OCI-M2 (cell line): ENCODE results near the gene SIGLEC1.

Experiments used
- DNase-seq: peaks from one replicate; lab custom pipeline; 2025; ENCODE audit not compliant: unreplicated experiment; lab: John Stamatoyannopoulos, UW

The SIGLEC1 gene

DNA sequence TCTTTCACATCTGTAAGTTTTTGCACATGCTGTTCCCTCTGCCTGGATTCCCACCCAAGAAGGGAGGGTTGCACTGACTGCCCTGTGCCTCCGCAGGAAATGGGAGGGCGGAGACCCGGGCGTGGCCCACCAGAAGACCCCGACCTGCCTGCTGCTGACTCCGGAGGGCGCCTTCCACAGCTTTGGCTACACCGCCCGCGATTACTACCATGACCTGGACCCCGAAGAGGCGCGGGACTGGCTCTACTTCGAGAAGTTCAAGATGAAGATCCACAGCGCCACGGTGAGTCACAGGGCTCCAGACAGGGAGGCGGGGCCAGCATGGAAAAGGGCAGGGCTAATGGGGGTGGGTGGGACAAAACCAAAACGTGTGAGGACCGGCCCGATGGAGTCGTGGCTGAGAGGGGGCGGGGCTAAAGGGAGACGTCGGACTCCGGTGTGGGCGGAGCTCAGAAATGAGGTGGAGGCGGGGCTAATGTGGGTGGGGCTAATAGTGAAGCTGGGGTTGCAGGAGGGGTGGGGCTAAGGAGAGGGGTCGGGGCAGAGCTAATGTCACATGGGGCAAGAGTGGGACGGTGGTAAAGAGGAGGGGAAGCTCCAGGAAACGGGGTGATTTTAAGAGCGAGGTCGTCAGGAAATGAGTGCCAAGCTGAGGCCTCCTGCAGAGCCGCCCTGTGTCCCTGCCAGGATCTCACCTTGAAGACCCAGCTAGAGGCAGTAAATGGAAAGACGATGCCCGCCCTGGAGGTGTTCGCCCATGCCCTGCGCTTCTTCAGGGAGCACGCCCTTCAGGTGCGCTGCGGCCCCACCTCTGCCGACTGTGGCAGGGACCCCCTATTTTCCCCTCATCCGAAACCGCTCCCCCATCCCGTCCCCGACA lies 32.6 kb upstream of the SIGLEC1 start:
- peak; percentile 33 for DNase-seq

DNA sequence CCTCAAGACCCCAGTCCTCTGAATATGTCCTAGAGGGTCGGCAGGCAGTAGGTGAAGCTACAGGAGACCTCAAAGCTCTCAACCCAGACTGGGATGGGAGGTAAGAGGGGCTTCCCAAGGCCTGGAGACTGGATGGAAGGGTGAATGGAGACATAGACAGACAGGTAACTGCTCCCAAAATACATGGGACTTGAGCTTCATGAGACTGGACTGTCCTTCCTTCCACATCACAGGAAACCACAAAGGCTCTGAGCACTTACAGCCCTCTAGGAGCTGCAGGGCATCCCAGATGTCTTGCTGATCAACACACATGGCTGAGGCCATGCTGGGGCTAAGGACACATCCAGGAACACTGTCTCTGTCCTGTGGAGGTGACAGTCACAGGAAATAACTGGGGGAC lies 31.6 kb upstream of the SIGLEC1 start:
- no peak for DNase-seq

DNA sequence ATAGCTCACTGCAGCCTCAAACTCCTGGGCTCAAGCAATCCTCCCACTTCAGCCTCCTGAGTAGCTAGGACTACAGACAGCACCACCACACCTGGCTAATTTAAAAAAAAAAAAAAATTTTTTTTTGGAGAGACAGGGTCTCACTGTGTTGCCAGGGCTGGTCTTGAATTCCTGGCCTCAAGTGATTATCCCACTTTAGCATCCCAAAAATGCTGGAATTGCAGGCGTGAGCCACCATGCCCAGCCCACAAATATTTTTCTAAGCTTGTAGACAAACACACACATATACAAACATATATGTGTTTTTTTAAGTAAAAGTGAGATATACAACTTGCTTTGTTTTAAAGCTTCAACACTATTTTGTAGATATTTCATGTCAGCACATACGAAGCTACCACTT lies 30.9 kb upstream of the SIGLEC1 start:
- no peak for DNase-seq

DNA sequence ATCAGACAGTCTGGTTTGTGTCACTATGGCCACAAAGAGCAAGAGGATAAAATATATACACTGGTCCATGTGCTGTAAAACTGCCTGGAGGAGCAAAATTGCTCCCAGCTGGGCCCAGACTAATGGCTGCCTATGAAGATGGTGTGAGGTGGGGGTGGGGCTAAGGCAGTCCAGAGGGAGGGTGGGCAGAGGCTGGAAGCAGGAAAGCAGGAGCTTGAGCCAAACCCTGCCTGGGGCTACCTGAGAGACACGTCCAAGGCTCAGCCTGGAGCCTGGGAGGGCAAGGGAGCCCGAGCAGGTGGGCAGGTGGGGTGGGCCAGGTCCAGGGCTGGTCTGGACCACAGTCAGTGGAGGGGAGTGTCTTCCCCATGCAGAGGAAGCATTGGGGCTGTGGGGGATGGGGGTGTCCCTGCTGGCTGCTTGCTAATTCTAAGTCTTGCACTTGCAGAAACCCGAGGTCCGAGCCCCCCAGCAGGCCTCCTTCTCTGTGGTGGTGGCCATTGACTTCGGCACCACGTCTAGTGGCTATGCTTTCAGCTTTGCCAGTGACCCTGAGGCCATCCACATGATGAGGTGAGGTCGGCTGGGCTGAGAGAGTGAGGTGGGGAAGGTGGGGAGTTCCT lies 29.5 kb upstream of the SIGLEC1 start:
- DNase-seq = no peak

DNA sequence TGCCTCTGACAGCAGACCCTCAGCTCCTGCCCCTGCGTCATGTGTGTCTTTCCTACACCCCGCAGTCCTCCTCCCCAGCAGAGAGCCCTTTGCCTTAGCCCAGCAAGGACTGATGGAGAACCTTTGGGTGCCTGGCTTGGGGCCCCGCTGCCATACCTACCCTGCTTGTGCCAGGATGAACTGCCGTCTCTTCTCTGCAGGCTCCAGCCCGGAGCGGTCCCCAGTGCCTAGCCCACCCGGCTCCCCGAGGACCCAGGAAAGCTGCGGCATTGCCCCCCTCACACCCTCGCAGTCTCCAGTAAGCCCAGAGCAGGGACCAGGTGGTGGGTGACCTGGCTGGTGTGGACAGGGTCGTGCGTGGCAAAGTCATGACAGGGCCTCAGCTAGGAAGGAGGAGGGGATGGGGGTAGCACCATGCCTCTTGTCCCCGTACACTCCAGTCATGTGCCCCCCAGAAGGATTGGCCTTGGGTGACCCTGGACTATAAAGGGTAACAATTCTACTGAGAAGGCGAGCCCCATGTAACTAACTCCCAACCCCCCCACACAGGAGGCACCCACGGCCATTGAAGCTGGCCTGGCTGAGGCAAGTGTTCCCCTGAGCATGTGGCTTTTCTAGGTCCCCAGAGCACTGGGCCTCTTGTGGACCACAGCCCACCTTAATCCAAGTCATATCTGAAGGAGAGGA lies 28.4 kb upstream of the SIGLEC1 start:
- DNase-seq = no peak

DNA sequence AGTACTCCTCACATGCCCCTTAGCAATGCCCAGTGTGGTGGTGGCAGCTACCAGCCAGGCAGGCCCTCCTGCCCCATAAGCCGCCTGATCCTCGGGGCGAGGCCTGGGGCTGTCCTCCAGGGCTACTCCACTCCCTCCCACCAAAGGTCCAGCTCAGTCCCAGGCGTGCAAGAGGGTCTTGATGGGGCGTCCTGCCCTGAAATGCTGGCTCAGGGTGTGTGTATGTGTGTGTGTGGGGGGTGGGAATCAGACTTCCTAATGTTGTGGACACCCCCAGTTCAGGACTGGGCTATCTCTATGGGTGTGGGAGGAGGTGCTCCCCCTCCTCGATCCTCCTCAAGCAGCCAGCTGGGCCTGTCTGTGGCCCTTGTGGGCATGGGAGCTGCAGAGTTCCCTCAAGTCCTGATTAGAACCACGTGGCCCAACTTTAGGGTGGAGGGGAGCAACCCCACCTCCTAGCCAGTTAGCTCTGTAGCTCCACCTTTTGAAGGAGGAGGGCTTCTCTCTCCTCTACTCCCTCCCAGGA lies 27.6 kb upstream of the SIGLEC1 start:
- no peak for DNase-seq

DNA sequence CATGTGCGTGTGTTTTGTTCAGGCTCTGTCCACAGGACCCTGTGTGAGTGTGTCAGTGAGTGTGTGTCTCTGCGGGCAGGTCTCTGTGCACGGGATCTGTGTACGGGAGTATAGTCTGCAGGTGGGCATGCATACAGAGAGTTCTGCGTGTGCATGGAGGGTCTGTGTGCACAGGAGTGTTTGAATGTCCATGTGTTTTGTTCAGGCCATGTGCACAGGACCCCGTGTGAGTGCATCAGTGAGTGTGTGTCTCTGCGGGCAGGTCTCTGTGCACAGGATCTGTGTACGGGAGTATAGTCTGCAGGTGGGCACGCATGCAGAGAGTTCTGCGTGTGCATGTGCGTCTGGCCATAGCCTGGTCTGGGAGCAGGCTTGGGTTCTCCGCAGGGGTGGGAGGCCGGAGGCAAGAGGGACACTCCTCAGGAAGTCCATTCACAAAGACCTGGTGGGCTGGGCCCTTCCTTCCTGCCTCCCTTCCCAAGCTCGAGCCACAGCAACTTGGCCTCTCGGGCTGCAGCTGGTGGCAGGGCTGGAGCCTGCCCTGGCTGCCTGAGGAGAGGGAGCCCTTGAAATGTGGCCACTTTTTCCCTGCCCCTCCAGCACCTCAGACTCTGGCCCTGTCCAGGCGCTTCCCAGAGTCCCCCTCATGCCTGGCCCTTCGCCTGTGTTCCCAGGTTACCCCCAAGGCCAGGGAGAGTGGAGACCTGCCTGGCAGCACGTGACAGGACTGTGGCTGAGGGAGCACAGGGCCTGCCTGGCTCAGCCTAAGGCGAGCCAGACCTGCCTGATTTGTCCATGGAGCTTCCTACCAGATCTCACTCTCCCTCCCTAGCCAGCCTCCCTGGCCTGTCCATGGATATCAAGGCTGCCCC lies 26.9 kb upstream of the SIGLEC1 start:
- DNase-seq = no peak

DNA sequence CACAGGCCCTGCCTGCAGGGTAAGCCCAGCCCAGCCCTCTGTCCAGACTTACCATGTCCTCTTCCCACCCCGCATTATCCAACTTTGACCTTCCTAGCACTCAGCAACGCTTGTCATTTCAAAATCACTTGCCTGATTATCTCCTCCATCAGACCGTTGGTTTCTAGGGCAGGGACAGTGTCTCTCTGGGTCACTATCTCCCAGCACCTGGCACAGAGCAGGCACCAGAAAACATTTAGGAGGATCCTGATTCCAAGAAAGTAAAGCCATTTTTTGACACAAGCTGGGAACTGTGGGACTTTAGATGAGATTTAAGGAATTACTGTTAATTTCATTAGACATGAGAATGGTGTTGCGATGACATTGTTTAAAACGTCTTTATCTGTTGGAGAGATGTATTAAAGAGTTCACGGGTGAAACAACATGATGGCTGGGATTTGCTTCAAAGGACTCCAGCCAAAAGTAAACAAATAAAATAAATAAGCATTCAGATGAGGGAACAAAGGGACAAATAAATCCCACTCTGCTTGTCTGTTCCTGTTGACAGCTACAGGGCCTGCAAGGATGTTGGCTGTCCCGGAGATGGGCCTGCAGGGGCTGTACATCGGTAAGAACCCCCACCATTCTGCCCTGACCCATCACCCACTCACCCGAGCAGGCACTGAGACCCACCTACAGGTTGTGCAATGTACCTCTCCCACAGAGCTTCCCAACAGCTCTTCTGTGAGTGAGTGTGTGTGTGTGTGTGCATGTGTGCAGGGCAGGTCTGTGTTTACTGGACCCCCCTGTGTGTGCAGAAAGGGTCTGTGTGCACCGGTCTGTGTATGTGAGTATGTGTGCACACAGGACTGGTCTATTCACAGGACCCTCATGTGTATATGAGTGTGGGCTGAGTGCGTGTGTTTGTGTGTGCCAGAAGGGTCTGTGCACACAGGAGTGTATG lies 26.0 kb upstream of the SIGLEC1 start:
- no peak for DNase-seq

DNA sequence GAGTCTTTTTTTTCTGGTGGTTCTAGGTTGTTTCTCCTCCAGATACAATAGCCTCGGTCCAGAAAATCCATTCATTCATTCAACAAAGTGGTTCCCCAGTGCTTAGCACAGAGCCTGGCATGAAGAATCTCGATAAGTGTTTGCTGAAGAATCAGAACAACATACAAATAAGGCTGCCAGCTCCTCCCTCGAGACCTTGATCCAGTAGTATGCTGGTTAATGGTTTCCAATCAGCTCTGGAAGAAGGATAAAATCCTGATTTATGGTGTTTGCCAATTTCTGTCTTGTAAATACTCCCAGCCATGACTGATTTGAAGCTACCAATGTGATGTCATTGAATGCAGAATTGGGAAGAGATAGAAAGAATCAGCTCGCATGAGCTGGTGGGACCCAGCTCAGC lies 23.4 kb upstream of the SIGLEC1 start:
- DNase-seq = no peak

DNA sequence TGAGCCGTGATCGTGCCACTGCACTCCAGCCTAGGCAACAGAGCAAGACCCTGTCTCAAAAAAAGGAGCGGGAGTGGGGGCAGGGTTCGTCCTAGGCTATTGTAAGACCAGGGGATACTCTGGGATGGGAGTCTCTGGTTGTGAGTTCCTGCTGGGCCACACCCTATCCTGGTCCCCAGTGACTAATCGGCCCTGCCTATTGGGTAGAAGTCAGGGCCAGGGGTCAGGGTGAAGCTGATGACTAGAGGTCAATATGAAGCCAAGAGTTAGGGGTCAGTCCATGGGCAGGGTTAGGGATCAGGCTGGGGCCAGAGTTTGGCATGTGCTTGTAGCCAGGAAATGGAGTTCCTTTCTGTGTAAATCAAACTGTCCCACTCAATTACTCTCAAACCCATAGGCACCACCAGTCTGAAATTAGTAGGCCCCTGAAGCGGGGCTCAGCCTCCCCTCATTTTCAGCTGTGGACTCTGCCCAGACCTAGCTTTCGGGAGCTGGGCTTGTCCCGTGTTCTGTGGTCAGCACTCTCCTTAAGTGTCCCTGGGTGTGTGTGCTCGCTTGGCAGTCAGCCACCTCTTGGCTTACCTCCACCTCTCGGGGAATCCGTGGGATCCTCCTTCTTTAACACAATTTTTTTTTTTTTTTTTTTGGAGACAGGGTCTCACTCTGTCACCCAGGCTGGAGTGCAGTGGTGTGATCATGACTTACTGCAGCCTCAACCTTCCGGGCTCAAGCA lies 21.9 kb upstream of the SIGLEC1 start:
- no peak for DNase-seq

DNA sequence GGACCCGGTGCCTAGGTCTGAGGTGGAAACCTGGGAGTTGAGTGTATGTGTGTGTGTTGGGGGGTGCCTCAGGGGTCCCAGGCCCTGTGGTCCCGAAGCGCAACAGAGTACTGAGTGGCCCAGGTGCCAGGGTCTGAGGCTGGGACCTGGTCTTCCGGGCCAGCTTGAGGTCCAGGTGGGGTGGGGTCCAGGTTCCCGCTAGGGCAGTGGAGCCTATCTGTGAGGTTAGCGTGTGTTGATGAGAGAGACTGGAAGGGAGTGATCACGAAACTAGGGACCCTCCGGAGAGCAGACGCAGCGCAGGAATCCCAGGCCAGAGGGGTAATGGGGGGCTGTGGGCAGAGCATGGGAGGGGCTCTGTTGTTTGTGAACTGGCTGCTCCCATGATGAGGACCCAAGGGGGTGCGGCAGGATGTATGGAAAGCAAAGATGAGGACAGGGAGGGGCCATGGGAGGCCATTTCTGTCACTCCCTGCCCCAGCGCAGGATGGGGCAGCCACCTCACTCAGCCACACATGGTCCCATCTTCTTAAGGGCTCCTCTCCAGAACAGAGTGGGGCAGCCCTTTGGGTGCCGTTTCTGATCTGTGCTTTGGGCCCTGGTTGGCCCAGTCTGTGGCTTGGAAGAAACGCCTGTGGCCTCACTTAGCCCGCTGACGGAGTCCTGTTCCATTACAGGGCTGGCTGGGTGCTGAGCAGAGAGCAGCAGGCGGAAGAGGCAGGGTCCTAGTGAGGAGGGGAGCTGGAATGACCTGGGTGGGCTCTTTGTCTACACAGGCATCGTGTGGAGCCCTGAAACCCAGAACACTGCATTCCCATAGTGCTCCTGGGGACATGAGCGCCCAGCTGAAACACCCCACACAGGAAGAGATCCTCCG lies 21.0 kb upstream of the SIGLEC1 start:
- DNase-seq = no peak

DNA sequence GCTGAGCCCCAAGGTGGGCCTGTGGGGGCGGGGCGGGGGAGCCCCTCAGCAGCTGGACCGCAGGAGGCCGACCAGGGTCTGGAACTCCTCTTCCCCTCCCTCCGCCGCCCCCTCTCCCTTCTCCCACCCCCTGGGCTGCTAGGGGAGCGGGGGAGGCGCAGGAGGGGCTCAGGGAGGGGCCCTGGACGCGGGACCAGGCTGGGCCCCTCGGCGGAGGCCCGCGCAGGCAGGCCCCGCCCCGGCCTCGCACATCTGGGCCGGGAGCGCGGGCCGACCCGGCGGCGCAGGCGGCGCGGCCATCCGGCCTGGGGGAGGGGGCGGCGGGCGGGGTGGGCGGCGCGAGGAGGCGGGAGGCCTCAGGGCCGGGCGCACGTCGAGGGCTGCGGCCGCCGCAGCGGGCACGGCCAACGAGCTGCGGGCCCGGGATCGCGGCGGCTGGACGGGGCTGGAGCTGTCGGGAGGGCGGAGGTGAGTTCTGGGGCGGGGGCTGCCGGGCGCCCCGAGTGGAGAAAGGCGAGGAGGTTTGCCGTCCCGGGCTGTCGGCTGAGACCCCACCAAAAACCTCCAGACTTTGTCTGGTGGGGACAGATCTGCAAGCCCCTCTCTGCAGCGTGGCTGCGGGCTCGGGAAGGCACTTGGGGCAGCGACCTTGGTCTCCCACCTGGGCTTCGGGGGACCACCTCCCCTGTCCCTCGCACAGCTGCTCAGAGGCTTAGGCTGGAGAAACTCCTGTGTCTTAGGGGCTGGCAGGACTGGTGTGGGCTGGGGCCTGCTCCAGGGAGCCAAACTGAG lies 20.1 kb upstream of the SIGLEC1 start, which contains the start of gene HSPA12B:
Gene HSPA12B (plus strand): TSS at position 359 of the 792 bp plus-strand sequence. CDS start 5,990 bp downstream, outside the sequence.
- DNase-seq = no peak

DNA sequence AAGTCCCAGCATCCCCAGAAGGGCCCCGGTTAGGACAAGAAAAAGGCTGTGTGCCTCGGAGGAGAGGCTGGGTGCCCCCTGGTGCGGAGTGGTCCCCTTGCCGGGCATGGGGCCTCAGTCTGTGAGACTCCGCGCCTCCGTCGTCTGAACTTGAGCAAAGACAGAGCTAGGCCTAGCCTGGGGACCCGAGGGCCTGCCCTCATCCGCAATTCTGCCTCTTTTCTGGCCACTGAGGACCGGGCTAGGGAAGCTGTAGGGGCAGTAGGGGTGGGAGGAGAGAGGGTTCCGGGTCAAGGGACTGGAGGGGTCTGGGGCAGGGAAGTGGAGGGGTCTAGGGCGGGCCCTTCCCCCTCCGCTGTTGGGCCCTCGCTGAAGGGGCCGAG lies 19.5 kb upstream of the SIGLEC1 start:
- no peak for DNase-seq

DNA sequence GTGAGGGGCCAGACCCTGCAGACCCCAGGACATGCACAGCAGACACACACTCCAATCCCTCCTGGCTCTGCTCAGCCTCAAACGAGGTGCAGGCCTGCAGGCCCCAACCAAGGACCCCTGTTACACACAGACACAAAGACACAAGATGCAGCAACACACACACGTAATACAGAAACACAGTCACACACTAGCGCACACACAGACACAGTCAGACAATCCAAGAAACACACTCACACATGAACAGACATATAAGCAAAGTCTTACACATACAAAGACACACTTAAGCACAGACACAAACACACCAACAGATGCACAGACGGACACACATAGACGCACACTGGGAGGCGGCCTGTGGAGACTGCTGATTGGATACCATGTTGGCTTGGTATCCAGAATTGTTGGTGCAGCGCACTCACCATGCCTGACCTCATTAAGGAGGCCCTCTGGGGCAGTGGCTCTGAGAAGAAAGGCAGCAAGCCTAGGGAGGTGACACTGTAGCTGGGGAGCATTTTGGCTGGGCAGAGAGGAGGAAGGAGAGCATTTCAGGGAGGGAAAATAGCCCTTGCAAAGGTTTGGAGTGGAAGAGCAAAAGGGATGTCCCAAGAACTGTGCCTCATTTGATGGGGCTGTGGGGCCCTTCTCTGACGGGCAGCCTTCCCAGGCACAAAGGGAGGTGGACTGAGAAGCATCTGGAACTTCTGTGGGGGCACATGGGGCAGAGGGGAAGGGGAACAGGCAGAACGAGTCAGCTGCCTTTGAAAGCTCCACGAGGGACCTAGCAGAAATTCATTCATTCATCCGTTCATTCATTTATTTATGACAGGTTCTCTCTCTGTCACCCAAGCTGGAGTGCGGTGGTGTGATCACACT lies 18.6 kb upstream of the SIGLEC1 start:
- no peak for DNase-seq

DNA sequence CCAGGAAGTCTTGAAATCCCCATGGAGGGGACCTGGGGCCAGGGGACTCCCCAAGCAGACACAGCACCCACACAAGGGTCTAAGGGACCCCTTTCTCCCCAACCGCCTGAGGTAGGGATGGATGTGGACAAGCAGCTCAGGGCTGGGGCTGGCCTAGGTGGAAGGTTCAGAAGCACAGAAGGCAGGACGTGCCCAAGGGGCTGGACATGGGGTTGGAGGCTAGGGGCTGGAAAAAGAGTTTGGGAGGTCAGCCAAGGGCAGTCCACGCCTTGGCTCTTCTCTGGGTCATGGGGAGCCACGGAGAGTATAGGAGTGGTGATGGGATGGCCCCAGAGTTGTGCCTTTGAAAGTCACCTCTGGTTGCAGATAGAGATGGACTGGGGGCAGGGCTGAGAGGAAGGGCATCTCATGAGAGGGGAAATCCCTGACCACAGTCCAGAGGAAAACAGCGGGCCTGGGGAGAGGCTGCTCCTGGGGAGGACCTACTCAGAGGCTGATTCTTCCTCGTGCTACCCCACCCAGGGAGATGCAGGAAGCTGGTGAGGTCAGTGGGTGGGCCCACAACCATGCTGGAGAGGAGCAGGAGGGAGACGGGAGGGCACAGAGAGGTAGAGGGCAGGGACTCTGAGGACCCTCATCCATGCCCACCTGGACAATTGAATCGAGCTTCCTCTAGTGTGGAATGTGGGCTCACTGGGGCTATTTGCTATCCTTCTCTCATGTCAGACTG lies 17.6 kb upstream of the SIGLEC1 start:
- no peak for DNase-seq

DNA sequence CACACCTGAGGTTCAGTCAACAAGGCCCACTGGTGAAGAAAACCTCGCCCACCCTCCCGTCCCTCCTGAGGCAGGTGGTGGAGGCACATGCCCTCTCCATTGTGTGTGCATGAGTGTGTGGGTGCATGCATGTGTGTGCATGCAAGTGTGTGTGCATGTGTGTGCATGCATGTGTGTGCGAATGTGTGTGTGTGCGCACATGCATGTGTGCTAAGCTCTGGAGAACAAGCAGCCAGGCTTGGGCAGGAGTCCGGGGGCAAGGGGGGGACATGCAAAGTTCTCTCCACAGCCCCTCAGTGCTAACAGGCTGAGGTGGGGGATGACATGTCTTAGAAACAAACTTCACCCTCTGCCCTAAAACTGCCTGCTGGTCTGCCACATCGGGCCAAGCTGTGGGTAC lies 17.0 kb upstream of the SIGLEC1 start:
- DNase-seq = no peak
